Urinary bladder (tissue), 4 donors: ENCODE measurements around the gene UTY. TPM values are rescaled to one million over a fixed set of nuclear protein-coding genes. Genes with fewer than 3 reads are reported as not detected.

Experiments used
- DNase-seq: peaks from one replicate; pipeline ENCODE4 v3.0.0-alpha.2; 2015; ENCODE audit errors: extremely low spot score
- H3K27ac ChIP-seq: one replicate; pipeline ENCODE4 v1.5.1; 2013; ENCODE audit warnings: low read depth, mild to moderate bottlenecking, moderate library complexity
- H3K36me3 ChIP-seq: one replicate; pipeline ENCODE4 v1.6.1; 2013; ENCODE audit warnings: mild to moderate bottlenecking, moderate library complexity; ENCODE audit not compliant: insufficient read depth
- H3K4me1 ChIP-seq: one replicate; pipeline ENCODE4 v1.6.1; 2013; ENCODE audit warnings: mild to moderate bottlenecking, moderate library complexity; ENCODE audit not compliant: insufficient read depth
- H3K4me3 ChIP-seq: one replicate; pipeline ENCODE4 v1.5.1; 2013; ENCODE audit warnings: low read depth, low read length
- whole genome bisulfite sequencing: extraction: QIAGEN DNeasy Blood & Tissue Kit; methylation state at CpG from one replicate; pipeline ENCODE4 v1.1.7; 2013; 5-methylcytosine and 5-hydroxymethylcytosine counted together
- polyA plus RNA-seq: library from polyadenylated mRNA; stranded (reverse); fragments of 200-250 nt; gene quantifications from one replicate; pipeline ENCODE4 v1.2.3, GENCODE V29; 2013
- total RNA-seq: library from RNA; depleted of rRNA; stranded (reverse); fragments of >200 nt; gene quantifications from one replicate; pipeline ENCODE4 v1.2.3, GENCODE V29; 2014
- donor health status: healthy with polysubstance abuse.
- donor health status: healthy.

UTY gene
- total and polyA plus RNA-seq, 2 donors = 6.2 TPM; not detected in 1

DNA sequence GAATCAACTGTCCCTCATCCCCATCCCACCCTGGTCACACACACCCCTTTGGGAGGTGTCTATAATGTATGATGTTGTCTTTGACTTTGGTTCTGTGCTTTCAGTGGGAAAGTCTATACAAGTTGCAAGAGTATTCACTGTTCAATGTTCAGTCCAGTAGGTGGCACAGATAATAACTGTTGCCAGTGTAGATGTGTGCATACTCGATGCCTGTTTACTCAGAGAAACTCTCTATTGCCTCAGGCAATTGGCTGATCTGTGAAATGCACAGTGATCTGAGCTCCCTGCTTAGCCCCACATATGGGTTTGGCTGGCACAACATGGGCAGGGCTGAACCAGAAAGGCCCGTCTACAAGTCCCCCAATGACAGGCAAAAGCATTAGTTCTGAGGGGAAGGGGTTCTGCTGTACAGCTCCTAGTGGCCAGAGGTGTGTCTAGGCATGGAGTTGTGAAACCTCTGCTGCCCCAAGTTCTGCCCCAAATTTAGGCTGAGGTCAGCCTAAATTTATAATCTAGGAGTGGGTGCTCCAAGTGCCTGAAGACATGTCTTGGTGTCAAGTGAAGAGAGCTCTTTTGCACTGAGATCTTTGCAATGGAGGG lies 252.4 kb downstream of the UTY start:
- DNase-seq = no peak
- WGBS = 70% methylated on average over 2 of the region's 2 CpGs
- no peaks in the 10 kb centered on the region for H3K36me3 ChIP-seq
- H3K27ac ChIP-seq = no peak overlapping the region
- H3K4me1 ChIP-seq = no peaks in the 10 kb centered on the region
- no peak overlapping the region for H3K4me3 ChIP-seq

DNA sequence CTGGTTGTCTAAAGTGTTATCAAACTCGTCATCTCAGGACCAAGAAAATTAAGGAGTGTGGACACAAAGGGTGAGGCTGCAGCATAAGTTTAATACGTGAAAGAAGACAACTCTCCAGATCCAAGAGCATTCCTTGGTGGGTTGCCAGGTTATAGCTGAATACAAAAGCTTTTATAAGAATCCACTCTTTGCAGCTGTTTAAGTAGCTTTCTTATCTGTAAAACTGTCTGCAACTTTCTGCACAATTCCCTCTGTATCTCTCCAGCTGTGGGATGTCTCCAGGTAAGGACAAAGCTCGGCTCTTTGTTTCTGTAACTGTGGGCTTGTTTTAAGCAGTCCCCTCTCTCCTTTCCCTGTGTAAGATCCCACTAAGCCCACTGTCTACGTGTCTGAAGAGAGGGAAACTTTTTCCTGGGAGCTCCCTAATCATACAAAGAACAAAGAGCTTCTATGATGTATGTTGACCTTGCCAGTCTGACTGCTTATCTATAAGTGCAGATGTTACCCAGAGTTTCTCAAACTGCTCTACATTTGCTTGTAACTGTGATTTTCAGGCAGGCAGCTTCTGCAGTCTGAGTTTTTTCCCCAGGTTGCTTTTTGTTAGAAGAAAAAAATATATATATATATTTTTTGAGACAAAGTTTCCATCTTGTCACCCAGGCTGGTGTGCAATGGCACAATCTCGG lies 268.7 kb downstream of the UTY start:
- Histone ChIP-seq H3K36me3 (no peaks in the 10 kb centered on the region), H3K4me1 (no peaks in the 10 kb centered on the region), H3K27ac (no peak overlapping the region), H3K4me3 (no peak overlapping the region)
- peak; percentile 2 for DNase-seq
- 22% methylated on average over 5 of the region's 5 CpGs for WGBS

- DNase-seq = no peak
- Histone ChIP-seq H3K36me3 (no peaks in the 10 kb centered on the region), H3K4me3 (no peak overlapping the region), H3K4me1 (no peaks in the 10 kb centered on the region), H3K27ac (no peak overlapping the region)
- WGBS = 59% methylated on average over 1 of the region's 1 CpG
These were observed 274.6 kb downstream of the UTY start for GRCh38 chrY:13205214-13205613.

Other genes with a start within 250 kb of the UTY start
- gene TMSB4Y, start 223.9 kb upstream of the UTY start, total RNA-seq = not detected
- gene TMSB4Y, start 223.9 kb upstream of the UTY start, polyA plus RNA-seq = 3.3 TPM